HG03159 (cell line): Measurements from ENCODE around the gene JADE1.

Source experiments
- ATAC-seq: cut with Tn5 transposase; IDR thresholded peaks from one replicate; pipeline ENCODE4 v1.9.1; 2021; ENCODE audit warnings: mild to moderate bottlenecking, moderate library complexity; ENCODE audit not compliant: unreplicated experiment

The JADE1 gene

DNA sequence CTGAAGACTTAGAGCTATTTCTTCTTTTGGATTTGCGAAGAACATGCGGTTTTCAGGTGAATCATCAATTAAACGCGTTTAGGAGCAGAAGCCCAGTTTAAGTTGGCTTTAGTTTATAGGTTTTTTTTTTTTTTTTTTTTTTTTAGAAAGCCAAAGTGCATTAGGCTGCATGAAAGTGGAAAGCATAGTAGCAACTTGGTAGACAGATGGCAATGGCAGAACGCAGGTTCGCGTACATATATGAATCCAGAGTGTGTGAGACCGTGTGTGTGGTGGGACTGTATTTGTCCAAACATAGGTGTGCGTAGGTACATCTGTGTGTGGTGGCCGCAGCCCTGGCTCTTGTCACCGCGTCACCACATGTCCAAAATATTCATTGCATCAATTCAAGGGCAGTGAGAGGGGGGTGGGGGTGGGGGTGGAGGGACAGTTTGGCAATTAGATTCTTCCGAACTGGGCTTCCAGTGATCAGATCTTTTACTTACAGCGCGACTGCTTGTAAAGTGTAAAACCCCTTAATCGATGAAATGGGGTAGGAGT, 901 bp downstream of the JADE1 start:
- ATAC-seq, result no peak

DNA sequence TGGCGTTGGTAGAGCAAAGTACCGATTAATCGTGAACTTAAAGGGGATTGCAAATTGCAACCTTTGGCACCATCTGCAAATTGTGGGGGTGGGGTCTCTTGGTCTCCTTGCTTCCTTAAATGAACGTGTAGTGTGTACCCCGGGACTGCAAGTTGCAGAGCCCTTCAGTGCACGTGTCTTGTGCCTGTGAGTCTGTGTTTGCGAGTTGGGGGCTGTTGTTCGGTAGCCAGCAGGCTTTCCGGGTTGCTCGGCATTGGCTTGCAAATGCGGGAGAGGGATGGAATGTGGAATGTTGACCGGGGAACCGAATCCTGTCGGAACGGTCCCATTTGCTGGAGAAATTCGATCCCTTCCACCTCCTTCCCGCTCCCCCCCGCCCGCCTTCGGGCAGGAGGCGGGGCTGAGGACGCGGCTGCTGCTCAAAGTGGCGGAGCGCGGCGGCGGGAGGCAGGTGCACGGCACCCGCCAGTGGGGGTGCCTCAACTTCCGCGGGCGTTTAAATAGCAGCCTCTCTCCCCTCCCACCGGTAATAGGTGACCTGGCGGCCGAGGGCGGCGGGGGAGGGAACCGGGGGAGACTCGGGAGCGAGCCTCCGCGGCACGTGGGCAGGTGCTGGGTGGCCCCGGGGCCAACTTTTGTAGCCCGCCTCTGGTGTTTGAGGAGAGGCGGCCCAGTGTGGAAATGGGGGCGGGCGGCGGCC, 1.5 kb downstream of the JADE1 start:
- ATAC-seq, result peak; percentile 48

DNA sequence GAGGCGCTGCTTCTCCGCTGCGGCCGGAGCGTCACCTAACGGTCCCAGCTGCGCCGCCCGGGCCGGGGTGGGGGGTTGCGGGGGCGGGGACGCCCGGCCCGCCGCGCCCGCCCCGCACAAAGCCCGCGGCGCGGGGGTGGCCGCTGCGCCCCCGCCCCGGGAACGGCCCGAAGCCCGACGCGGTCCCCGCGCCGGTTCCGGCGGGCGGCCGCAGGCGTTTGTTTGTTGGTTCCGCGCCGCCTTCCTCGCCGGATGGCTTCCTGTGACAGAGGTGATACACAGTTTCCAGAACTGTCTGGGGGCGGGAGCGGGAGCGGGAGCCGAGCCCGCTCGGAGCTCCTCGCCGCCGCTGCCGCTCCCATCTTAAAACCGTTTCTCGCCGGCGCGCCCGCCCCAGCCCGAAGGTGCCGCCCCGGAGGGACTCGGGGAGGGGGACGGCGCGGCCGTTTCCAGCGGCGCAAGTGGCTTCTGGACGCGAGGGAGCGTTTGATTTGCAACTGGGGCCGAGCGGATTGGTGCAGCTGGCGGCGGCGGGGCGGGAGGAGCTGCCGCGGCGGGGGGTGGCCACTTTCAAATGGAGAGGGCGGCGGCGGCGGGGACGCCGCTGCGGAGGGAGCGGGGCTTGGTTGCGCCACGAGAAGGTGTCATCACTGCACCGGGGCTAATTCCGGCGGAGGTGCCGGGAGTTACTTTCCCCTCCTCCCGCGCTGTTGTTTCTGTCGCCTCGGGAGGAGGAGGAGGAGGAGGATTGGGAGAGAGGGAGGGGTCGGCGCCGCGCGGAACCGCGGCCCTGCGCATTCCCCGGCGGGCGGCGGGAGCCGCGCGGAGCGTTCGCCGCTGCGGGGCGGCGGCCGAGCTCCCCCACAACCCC, 2.3 kb downstream of the JADE1 start:
- ATAC-seq, result peak; percentile 51

DNA sequence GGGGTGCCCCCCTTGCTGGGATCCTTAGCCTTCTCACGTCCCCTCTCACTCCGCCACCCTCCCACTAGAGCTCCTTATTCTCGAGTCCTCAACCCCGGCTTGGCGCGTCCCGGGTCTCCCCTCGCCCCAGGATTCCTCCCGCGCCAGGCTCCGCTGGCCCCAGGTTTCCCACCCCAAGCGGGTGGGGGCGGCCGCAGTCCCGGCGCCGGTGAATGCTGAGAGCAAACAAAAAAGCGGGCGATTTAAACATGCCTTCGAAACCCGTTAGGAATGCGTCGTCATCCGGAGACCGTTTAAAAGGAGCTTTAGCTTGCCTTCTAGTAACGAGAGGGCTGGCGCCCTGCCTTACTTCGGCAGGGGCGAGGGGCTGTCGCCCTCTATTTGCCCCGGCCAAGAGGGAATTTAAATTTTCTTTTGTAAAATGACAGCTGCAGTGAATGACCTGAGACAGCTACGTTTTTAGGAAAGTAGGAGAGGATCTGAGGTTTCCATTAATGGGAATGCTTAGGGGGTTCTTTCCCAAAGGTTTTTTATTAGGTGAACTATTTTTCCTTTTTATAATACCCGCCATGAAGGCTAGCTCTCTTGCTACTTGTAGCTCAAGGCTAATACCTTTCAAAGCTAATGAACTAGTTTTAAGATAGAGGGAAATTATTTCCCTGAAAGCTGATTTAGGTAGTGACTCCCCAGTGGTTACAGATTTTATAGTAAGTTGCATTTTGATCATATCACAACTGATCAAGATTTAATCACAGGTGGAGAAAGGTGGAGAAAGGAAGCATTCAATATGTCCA, 3.1 kb downstream of the JADE1 start:
- ATAC-seq, result peak; percentile 2

DNA sequence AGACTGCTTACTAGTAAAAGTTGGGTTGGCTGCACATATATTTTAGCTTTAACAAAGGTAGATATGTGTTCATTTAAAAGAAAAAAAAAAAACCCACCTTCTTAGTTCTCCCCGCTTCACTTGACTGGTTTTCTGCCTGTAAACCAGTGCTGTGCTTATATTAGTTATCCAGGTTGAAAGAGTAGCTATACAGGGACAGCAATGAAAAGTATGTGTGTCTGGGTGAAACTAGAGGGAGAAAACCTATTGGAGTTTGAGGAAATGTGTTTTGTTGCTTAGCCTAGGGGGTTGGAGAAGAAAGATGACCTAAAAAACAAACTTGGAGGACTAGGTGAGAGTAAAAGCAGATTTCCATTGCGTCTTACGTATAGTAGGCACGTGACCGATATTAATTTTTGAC, 4.5 kb downstream of the JADE1 start:
- no peak for ATAC-seq

DNA sequence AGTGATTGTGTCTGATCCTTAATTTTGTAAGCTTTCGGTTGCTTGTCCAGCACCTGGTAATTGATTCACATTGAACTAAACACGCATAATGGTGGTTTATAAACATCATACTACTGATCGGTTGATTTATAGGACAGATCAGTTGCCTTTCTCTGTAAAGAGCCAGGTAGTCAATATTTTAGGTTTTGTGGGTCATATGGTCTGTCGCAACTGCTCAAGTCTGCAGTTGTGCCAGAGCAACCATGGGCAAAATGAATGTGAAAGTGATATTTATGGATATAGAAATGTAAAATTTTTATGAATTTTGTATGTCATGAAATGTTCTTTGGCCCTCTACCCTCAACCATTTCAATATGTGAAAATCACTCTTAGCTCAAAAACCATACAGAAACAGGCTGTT, 8.9 kb downstream of the JADE1 start:
- ATAC-seq, result no peak

DNA sequence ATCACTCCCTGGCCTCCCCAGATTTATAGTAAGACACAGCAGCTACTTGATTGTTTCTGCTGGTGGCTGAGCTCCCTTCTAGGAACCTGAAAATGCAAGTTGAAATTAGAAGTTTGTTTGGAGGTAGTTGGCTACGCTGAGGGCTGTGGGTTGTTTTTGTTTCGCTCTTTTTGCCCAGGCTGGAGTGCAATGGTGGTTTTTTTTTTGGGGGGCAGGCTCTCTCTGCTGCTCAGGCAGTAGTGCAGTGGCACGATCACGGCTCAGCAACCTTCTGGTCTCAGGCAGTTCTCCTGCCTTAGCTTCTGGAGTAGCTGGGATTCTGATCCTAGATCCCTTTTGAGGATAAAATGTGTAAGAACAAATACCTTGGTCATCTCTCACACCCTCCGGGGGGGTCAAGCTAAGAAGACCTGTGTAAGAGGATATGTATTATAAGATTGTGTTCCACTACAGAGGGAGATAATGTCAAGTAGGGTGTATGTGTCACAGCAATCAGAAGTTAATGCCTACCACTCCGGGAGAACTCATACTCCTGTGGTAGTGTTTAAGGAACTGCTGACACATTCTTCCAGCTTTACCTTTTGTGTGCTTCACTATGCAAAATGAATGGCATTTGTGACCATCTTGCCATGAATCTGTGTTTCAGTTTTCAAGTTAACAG, 9.7 kb downstream of the JADE1 start:
- ATAC-seq, result no peak

DNA sequence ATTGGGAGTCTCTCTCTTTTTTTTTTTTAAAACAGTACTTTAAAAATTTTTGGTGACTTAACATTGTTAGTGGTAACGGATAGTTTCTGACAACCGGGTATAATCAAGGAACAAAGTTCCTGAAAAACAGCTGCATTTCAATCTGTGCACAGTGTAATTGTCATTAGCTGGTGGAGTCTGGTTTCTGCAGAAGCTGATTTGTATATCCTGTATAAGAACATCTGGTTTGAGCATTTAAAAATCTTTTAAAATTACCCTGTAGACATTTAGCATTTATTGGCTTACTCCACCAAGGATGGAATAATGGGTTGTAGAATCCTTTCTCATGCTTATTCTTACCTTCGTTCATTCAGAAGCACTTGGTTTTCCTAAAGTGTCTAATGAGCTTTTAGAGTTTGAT, 11.2 kb downstream of the JADE1 start:
- ATAC-seq, result no peak

DNA sequence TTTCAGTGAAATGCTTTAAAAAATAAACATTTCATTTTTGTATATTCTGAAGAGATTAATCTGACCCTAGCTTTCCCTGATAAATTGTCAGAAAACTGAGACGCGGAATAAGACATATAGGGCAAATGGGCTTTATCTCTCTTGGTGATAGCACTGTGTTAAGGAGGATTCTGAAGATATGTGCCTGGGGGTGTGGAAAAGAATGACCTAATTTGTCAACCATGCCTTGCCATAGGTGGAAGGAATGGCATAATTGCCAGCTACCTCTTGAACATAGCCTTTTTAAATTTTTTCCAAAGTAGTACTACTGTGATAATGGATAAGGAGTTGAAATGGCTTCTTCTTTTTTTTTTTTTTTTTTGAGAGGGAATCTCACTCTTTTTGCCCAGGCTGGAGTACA, 11.7 kb downstream of the JADE1 start:
- ATAC-seq, result no peak

DNA sequence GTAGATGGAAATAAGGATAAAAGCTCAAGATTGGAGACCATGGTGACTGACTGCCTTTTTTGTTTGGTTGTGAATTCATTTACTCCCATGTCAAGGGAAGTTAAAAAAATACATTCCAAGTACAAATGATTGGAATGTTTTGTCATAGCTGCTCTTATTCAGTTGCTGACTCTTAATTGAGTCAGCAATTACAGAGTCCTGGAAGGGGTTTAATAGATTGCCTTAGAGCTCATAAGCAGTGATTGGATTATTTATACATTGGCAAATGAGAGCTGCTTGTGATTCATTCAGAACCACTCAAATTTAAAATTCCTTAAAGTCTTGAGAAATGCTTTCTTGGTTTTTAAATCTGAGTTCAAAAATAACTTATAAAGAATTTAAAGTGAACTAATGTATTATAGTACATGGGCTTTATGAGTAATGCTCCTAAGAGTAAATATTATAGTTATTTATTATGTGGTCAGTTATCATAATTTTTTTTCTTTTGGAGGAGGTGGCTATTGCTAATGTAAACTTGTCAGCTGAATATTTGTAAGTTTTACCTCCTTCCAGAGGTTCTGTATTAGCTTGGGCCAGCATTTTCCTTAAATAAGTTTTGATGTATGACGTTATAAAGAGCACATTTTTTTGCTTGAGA, 13.6 kb downstream of the JADE1 start:
- no peak for ATAC-seq

DNA sequence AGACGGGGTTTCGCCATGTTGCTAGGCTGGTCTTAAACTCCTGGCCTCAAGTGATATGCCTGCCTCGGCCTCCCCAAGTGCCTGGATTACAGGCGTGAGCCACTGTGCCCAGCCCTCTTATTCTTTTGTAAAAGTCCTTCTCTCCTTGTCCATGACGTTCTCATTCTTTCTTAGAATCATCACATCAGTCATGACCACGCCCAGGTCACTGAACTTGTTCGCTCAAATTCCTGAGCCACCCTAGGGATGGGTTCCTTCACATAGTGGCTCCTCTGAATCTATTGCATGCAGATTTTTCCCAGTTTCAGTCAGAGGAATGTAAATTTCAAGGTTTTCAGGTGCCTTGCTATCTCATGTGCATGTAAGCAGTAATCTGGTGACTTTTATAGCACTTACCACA, 15.7 kb downstream of the JADE1 start:
- ATAC-seq, result no peak

DNA sequence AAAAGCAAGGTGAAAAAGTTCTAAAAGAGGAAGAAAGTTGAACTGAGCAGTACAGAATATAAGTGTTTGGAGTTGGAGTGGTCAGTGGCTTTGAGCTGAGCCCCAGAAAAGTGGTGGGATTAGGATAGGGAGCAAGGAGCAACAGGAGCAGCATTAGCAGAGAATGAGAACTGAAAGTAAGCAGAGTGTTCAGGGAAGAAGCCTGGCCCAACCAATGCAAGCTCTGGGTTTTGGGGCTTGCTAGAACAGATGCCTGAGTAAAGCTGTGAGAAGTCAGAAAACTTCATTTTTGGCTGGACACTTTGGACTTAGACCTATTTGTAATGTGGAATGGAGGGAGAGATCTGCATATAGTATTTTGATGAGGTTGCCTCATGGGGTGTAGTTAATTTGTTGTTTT, 17.8 kb downstream of the JADE1 start:
- peak; percentile 37 for ATAC-seq

DNA sequence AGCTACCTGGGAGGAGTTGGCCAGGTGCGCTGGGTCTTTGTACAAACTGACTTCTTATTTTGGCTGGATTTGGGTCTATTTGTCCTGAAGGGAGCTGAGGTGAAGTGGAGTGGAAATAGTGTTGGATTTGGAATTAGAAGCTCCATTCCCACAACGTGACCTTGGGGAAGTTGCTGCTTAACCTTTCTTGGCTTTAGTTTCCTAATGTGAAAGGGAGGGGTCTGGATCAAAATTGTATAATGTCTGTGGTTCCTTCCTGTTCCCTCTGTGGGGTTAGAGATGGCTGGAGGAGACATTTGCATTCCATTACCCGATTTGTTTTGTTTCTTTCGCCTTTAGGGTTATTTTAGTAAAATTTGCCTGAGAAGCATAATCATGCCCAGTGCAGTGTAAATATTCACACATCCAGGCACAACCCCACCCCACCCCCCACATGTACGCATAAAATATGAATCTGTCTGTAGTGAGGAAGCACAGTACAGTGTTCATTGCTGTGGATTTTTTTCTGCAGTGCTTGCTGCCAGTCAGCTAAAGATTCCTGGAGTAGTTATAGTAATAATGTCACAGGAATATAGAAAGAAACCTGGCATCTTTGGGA, 21.5 kb downstream of the JADE1 start:
- no peak for ATAC-seq

DNA sequence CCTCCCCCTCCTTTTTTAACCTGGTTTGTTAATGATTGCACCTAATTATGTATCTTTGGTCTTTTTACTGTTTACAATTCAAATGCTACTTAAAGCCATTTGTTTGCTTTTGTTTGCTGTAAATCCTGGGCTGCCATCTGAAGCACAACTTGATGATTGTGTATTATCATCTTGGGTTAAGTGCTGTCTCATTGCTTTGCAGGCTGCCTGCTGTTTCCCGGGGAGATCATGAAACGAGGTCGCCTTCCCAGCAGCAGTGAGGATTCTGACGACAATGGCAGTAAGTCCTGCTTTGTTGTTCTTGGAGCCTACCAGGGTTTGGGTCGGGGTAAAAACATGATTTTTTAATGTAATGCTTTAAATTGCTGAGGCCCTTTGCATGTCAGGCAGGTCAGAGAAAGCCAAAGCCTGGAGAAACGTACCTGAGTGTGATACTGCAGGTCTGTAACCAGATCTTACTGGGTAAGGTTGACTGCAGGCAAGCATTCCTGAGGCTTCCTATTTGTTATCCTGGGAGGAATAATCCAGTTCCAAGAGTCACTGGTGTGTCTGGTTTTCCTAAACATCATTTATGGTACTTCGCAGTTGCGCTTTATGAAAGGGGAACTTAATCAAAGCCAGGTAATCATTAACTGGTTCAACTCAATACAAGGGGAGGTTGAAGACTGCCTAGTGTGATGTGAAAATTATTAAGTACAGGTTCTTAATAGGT, 22.2 kb downstream of the JADE1 start:
- ATAC-seq, result peak; percentile 69

DNA sequence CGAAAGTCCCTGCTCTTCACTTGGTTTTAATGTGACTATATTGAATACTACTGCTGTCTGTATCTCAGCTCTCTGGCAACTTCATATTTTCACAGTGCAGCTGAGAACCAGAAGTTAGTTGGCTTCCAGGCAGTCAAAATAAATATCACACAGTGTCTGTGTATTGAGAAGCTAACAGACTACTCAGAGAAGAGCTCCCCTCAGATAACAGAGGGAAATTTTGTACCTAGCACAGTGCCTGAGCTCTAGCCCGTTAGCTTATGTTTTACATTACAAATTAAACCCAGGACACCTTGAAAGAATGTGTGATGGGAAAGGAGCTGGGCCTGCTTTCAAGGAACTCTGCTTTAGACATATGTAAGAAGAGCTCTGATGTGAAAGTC, 22.7 kb downstream of the JADE1 start:
- peak; percentile 28 for ATAC-seq

DNA sequence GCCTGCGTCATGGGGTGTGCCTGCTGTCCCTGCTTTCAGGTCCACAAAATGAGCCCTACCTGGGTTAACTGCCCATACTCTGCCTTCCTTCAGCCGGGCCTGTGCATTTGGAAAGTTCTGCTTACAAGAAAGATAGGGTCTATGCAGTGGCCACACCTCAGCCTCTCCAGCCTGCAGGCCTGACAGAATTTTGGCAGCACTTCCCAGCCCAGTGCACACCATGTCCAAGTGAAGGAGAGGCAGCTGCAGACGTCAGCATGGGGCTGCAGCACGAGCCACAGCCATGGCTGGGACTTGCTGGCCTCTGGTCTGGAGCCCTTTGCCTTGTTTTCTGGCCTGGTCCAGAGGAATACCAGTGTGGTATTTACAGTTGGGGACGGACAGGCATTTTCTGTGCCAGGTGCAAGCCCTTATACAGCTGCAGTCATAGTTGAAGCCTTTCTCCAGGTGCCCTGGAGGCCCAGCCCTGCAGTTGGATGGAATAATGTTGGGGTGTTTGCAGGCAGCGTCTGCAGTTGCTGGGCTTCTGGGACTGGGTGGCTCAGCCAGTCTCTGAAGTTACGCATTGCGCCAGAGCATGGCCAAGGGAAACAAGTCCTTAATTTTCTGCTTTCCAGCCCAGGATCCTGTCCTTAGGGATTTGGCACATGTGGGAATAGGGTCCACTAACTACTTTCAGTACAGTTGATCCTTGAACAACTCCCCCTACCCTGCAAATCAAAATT, 26.2 kb downstream of the JADE1 start:
- no peak for ATAC-seq

DNA sequence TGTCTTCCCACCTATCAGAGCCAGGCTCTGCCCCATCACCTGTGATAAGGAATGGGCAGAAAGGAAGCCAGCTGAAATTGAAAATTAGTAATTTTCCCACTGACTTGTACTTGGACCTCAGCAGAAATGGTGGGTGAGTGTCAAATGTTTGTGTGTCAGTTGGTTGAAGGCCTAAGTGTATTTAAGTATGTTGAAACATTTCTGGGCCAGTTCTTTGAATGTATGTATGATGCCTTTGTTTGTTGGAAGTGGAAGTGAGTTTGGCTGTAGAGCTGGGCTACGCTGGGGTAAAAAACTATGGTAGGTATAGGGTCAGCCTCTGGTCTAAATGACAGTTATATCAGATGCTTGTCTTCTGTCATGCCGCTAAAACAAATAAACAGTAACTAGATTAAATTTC, 27.7 kb downstream of the JADE1 start:
- no peak for ATAC-seq

DNA sequence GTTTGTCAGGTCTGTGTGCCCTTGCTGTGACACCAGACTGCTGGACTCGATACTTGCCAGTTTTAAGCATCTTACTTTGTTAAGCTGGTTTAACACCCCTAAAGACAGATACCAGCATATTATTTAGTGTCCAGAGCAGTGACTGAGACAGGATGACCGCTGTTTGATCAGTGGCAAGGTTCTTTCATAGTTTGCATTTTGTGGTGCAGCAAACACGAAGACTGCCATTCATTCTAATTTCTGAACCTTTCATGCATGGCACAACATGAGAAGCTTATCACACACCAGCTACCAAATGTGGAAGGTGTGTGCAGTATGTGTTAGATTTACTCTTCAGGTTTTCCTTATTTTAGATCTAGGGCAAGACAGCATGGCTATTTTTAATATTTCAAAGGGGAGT, 28.2 kb downstream of the JADE1 start:
- ATAC-seq, result no peak
